Mesendoderm (in vitro differentiated cells): ENCODE measurements around the gene CPLX3. TPM values are rescaled to one million over a fixed set of nuclear protein-coding genes. Genes with fewer than 3 reads are reported as not detected.

Experiments
- DNase-seq: peaks from one replicate; pipeline ENCODE4 v3.0.0; 2013
- H2AK5ac ChIP-seq: 2 replicates; pipeline ENCODE4 v1.6.1; 2013; ENCODE audit warnings: low read length, inconsistent platforms
- H2BK120ac ChIP-seq: 2 replicates; pipeline ENCODE4 v1.6.1; 2013; ENCODE audit warnings: low read depth, mild to moderate bottlenecking, low read length, moderate library complexity, mixed read lengths
- H2BK15ac ChIP-seq: replicated peaks from 2 replicates; pipeline ENCODE4 v1.6.1; 2013; ENCODE audit warnings: low read depth, mild to moderate bottlenecking, moderate library complexity
- H2BK5ac ChIP-seq: 2 replicates; pipeline ENCODE4 v1.6.1; 2013; ENCODE audit warnings: low read length, inconsistent platforms
- H3K18ac ChIP-seq: 2 replicates; pipeline ENCODE4 v1.6.1; 2013; ENCODE audit warnings: mild to moderate bottlenecking, low read length, mixed read lengths
- H3K23ac ChIP-seq: one replicate; pipeline ENCODE4 v1.6.1; 2013; ENCODE audit warnings: low read length
- H3K27ac ChIP-seq: 2 replicates; pipeline ENCODE4 v1.5.1; 2013; ENCODE audit warnings: low read depth, mild to moderate bottlenecking, inconsistent platforms, low read length, moderate library complexity
- H3K27me3 ChIP-seq: 2 replicates; pipeline ENCODE4 v1.6.1; 2013; ENCODE audit warnings: low read length, control low read depth, mild to moderate bottlenecking, inconsistent platforms; ENCODE audit not compliant: insufficient read depth, poor library complexity
- H3K36me3 ChIP-seq: 2 replicates; pipeline ENCODE4 v1.6.1; 2013; ENCODE audit warnings: low read length, inconsistent platforms; ENCODE audit not compliant: control insufficient read depth, insufficient read depth
- H3K4ac ChIP-seq: one replicate; pipeline ENCODE4 v1.6.1; 2013; ENCODE audit warnings: low read depth, mild to moderate bottlenecking, low read length, moderate library complexity
- H3K4me1 ChIP-seq: 2 replicates; pipeline ENCODE4 v1.6.1; 2013; ENCODE audit warnings: low read depth, low read length, inconsistent platforms; ENCODE audit not compliant: control insufficient read depth
- H3K4me2 ChIP-seq: 2 replicates; pipeline ENCODE4 v1.6.1; 2013; ENCODE audit warnings: low read length
- H3K4me3 ChIP-seq: 2 replicates; pipeline ENCODE4 v1.5.1; 2013; ENCODE audit warnings: mild to moderate bottlenecking, low read length
- H3K56ac ChIP-seq: one replicate; pipeline ENCODE4 v1.6.1; 2013; ENCODE audit warnings: low read length
- H3K79me1 ChIP-seq: 2 replicates; pipeline ENCODE4 v1.6.1; 2013; ENCODE audit warnings: low read length, inconsistent platforms
- H3K79me2 ChIP-seq: 2 replicates; pipeline ENCODE4 v1.6.1; 2013; ENCODE audit warnings: mild to moderate bottlenecking, low read length; ENCODE audit not compliant: control insufficient read depth, insufficient read depth
- H3K9ac ChIP-seq: 2 replicates; pipeline ENCODE4 v1.6.1; 2013; ENCODE audit warnings: low read length, inconsistent platforms
- H4K5ac ChIP-seq: one replicate; pipeline ENCODE4 v1.6.1; 2013; ENCODE audit warnings: low read length
- H4K8ac ChIP-seq: one replicate; pipeline ENCODE4 v1.6.1; 2013; ENCODE audit warnings: low read depth, mild to moderate bottlenecking, control low read depth, low read length, moderate library complexity
- WGBS: extraction: QIAGEN DNeasy Blood & Tissue Kit; methylation state at CpG from one replicate; pipeline ENCODE4 v1.1.7; 2013; ENCODE audit warnings: low lambda C conversion rate, missing lambda C conversion rate; ENCODE audit not compliant: insufficient coverage; ENCODE audit errors: extremely low coverage; 5-methylcytosine and 5-hydroxymethylcytosine counted together
- small RNA-seq: library from polyadenylated mRNA; stranded (forward); fragments of <200 nt; extraction: miRNeasy Mini kit (QIAGEN cat#:217004); gene quantifications from one replicate; pipeline ENCODE3, GENCODE V24; 2013; ENCODE audit not compliant: insufficient read depth

Gene CPLX3

DNA sequence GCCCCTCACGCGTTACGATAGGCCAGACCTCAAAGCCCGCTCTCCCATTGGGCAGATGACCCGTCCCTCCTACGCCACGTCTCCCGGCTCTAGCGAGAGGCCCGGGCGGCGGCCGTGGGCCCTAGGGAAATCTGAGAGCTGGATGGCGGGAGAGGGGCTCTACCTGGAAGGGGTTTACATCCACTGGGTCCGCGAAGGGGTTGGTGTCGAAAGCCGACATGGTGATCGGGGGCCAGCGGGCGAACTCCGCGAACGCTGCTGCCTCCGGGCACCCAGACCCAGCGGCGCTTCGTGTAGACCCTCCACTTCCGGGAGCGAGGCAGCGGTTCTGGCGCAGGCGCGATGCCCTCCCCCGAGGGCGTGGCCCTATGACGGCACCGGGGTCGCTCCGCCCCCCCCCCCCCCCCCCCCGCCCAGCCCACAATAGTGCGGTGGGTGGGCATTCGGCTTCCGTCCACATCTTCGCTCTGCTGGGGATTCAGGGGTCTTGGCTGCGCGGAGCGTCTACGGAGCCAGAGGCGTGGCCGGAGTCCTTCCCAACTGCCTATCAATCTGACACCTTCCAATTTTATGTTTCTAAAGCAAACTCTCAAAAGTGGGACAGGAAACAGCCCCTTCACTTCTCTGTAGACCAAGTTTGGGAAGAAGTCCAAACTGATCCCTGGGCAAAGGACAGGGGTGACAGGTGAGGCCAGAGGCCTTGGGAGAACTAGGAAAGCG is 46.8 kb downstream of the CPLX3 start, which contains the start of gene SCAMP2:
SCAMP2 (minus strand) TSS at position 330 of the 720 bp plus-strand sequence; CDS start at position 220, 110 bp downstream.
- no peak within 1 kb of the TSS for H3K4ac ChIP-seq
- peak within 1 kb of the TSS; percentile 79 for H3K4me3 ChIP-seq
- H2AK5ac ChIP-seq, result no peak within 1 kb of the TSS
- peak within 1 kb of the TSS; percentile 43 for H3K4me2 ChIP-seq
- no peak within 1 kb of the TSS for H2BK5ac ChIP-seq
- no peaks in the 10 kb centered on the region for H3K36me3 ChIP-seq
- H3K79me2 ChIP-seq, result peaks cover 15% of the 10 kb centered on the region
- no peak within 1 kb of the TSS for H2BK15ac ChIP-seq
- H3K27ac ChIP-seq, result no peak within 1 kb of the TSS
- WGBS, result no CpG with 5 or more reads among the region's 52 CpGs
- no peak within 1 kb of the TSS for H4K5ac ChIP-seq
- no peaks in the 10 kb centered on the region for H3K27me3 ChIP-seq
- peaks cover 2% of the 10 kb centered on the region for H3K4me1 ChIP-seq
- peak; percentile 97 for DNase-seq
- H4K8ac ChIP-seq, result no peak within 1 kb of the TSS
- H3K18ac ChIP-seq, result peak within 1 kb of the TSS; percentile 18
- H3K23ac ChIP-seq, result no peak within 1 kb of the TSS
- H3K56ac ChIP-seq, result peak within 1 kb of the TSS; percentile 90
- peak within 1 kb of the TSS; percentile 82 for H3K9ac ChIP-seq
- no peak within 1 kb of the TSS for H2BK120ac ChIP-seq
- peaks cover under 1% of the 10 kb centered on the region for H3K79me1 ChIP-seq

DNA sequence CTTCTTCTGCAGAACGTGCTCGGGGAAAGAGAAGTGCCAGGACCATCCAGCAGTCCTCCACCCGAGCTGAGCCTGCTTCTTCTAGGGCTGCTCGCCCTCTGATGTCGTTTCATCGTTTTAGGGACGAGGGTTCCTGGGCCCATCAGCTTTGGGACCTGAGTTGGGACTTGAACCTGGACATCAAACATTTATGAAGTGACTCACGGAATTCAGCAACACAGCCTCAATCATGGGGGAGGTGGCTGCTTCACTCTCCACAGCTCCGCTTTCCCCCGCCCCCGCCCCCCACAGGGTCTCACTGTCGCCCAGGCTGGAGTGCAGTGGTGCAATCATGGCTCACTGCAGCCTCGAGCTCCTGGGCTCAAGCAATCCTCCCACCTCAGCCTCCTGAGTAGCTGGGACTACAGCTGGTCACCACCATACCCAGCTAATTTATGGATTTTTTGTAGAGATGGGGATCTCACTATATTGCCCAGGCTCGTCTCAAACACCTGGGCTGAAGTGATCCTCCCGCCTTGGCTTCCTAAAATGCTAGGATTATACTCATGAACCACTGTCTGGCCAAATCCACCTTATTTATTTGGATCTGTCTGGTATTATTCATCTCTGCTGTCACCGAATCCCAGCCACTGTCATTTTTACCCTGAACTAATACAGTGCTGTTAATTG is 47.5 kb downstream of the CPLX3 start:
- peak overlapping the region; percentile 1 for H3K4me3 ChIP-seq
- peak overlapping the region; percentile 43 for H3K4me2 ChIP-seq
- no peaks in the 10 kb centered on the region for H3K27me3 ChIP-seq
- peak; percentile 67 for DNase-seq
- H2BK120ac ChIP-seq, result no peak overlapping the region
- no peak overlapping the region for H2BK15ac ChIP-seq
- no peak overlapping the region for H3K23ac ChIP-seq
- H2AK5ac ChIP-seq, result no peak overlapping the region
- peak overlapping the region; percentile 72 for H3K9ac ChIP-seq
- H3K36me3 ChIP-seq, result no peaks in the 10 kb centered on the region
- no peak overlapping the region for H2BK5ac ChIP-seq
- no CpG with 5 or more reads among the region's 16 CpGs for WGBS
- no peak overlapping the region for H3K4ac ChIP-seq
- peaks cover 12% of the 10 kb centered on the region for H3K79me2 ChIP-seq
- no peak overlapping the region for H3K18ac ChIP-seq
- no peak overlapping the region for H4K5ac ChIP-seq
- H3K27ac ChIP-seq, result no peak overlapping the region
- H3K4me1 ChIP-seq, result peaks cover 2% of the 10 kb centered on the region
- H3K79me1 ChIP-seq, result no peaks in the 10 kb centered on the region
- H4K8ac ChIP-seq, result no peak overlapping the region
- peak overlapping the region; percentile 51 for H3K56ac ChIP-seq

DNA sequence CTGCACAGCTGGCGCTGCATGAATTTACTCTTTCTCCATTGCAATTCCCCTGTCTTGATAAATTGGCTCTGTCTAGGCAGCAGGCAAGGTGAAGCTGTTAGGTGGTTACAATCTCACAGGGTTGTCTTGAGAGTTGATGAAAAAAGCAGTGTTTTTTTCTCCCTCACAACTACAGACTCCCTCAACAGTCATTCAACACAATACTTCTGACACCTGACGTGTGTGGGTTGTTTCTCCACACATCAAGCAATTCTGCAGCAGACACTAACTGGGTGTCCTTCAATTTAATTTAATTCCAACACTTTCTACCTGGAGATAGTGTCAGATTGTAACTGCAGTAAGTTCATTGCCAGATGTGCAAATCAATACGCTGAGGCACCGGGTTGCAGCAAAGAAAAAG is 51.8 kb downstream of the CPLX3 start:
- WGBS, result no CpG with 5 or more reads among the region's 4 CpGs

More for the DNA sequence above, 51.8 kb downstream of the CPLX3 start:
- no peak overlapping the region for H3K23ac ChIP-seq
- H2BK120ac ChIP-seq, result no peak overlapping the region
- H3K4me1 ChIP-seq, result no peaks in the 10 kb centered on the region
- H2AK5ac ChIP-seq, result no peak overlapping the region
- no peak overlapping the region for H3K4ac ChIP-seq
- H3K27ac ChIP-seq, result no peak overlapping the region
- no peak overlapping the region for H4K8ac ChIP-seq
- no peak overlapping the region for H2BK5ac ChIP-seq
- no peak overlapping the region for H4K5ac ChIP-seq
- no peaks in the 10 kb centered on the region for H3K27me3 ChIP-seq
- H3K9ac ChIP-seq, result no peak overlapping the region
- no peaks in the 10 kb centered on the region for H3K79me1 ChIP-seq
- no peaks in the 10 kb centered on the region for H3K36me3 ChIP-seq
- H2BK15ac ChIP-seq, result no peak overlapping the region
- DNase-seq, result no peak
- H3K4me2 ChIP-seq, result no peak overlapping the region
- no peaks in the 10 kb centered on the region for H3K79me2 ChIP-seq
- no peak overlapping the region for H3K4me3 ChIP-seq
- no peak overlapping the region for H3K56ac ChIP-seq
- H3K18ac ChIP-seq, result no peak overlapping the region

Small RNA genes lying within 50 kb of the gene (small RNA-seq; reads per million reads assigned to genes)
- gene CPLX3 (not detected), gene MIR4513 (not detected), gene MIR6882 (3.6 reads per million, percentile 56 among the genes with 10 or more reads in this experiment)
